IPS DF 6.9 (cell line): Measurements from ENCODE around the gene STAM2.

Experiments used
- DNase-seq: peaks from one replicate; pipeline ENCODE4 v3.0.0-alpha.2; 2013; ENCODE audit warnings: low read depth, low spot score
- H3K27ac ChIP-seq: one replicate; pipeline ENCODE4 v1.5.1; 2013; ENCODE audit warnings: low read length, control low read depth
- H3K27me3 ChIP-seq: 2 replicates; pipeline ENCODE4 v1.6.1; 2013; ENCODE audit warnings: mild to moderate bottlenecking, low read length; ENCODE audit not compliant: control insufficient read depth, insufficient read depth
- H3K36me3 ChIP-seq: 2 replicates; pipeline ENCODE4 v1.6.1; 2013; ENCODE audit warnings: low read length; ENCODE audit not compliant: control insufficient read depth, insufficient read depth
- H3K4me1 ChIP-seq: 2 replicates; pipeline ENCODE4 v1.6.1; 2013; ENCODE audit warnings: low read length; ENCODE audit not compliant: control insufficient read depth, insufficient read depth
- H3K4me3 ChIP-seq: 2 replicates; pipeline ENCODE4 v1.5.1; 2013; ENCODE audit warnings: mild to moderate bottlenecking, low read length
- H3K9me3 ChIP-seq: 2 replicates; pipeline ENCODE4 v1.6.1; 2013; ENCODE audit warnings: low read length, inconsistent platforms; ENCODE audit not compliant: control insufficient read depth, insufficient read depth
- WGBS: extraction: QIAGEN DNeasy Blood & Tissue Kit; methylation state at CpG from one replicate; pipeline ENCODE4 v1.1.7; 2013; ENCODE audit warnings: mixed read lengths, missing lambda C conversion rate; ENCODE audit not compliant: insufficient read length, insufficient coverage; 5-methylcytosine and 5-hydroxymethylcytosine counted together

The STAM2 gene

DNA sequence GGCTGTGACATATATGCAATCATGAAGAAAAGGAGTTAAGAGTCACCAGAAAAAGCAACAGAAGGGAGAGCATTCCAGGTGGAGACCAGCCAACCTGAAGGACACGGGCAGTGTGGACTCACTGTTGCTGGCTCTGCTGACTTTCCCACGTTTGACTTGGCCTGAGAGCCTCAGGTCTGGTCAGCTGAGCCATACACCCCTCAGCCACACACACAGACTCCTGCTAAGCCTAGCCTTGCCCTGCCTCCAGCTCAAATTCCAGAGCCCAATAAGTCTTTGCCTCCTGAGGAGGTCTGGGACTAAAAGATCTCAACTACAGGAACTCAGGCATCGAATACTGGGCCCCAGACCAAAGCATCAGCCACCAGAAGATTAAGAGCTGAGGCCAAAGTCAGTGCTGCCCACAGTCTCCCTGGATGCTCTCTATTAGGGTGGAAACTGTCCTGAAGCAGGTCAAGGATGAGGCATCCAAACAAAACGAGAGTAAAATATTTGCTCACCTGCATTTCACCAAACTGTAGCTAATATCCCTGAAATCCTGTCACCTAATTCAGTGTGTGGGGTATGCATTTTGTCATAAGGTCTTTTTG lies 100.0 kb downstream of the STAM2 start:
- no peak overlapping the region for H3K4me3 ChIP-seq
- no peak overlapping the region for H3K27ac ChIP-seq
- no peak for DNase-seq
- peaks cover 1% of the 10 kb centered on the region; the same call in 1 of the 2 replicates for H3K4me1 ChIP-seq
- H3K9me3 ChIP-seq, result no peaks in the 10 kb centered on the region
- H3K36me3 ChIP-seq, result no peaks in the 10 kb centered on the region
- no CpG with 5 or more reads among the region's 4 CpGs for WGBS
- H3K27me3 ChIP-seq, result no peaks in the 10 kb centered on the region

DNA sequence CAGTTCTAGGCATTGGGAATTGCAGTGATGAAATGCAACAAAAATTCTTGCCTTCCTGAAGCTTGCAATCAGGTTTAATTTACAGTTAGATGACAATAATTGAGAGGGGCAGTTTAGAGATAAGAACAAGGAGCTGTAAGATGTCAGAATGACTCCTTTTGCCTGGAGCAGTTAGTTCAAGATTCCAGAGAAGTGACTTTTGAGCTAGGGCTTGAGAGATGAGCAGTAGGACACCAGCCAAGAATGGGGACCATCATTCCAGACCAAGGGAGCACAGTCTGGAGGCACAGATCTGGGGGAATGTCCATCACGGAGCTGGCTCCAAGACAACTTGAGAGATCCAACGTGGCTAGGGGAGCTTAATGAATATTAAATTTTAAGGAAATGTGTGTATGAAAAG lies 103.6 kb downstream of the STAM2 start:
- no peaks in the 10 kb centered on the region for H3K9me3 ChIP-seq
- DNase-seq, result no peak
- peaks cover 1% of the 10 kb centered on the region; the same call in 1 of the 2 replicates for H3K4me1 ChIP-seq
- WGBS, result no CpG with 5 or more reads among the region's 2 CpGs
- H3K36me3 ChIP-seq, result no peaks in the 10 kb centered on the region
- no peaks in the 10 kb centered on the region for H3K27me3 ChIP-seq
- H3K27ac ChIP-seq, result no peak overlapping the region
- no peak overlapping the region for H3K4me3 ChIP-seq

DNA sequence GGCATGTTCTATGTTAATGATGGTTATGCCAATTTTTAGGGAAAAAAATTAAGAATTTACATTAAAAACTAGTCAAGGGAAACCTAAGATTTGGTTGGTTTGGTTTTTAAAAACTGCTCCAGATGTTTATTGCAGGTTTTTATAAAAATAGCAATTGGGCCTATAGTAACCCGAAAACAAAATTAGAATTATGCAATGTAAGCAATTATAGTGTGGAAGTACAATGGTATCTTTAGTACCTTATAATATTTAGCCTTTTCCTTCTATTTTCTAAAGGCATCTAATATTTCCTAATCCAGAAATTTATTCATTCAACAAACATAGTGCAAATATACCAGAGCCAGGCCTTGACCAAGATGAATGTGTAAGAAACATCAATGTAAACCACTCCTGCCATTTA lies 104.0 kb downstream of the STAM2 start:
- WGBS, result no CpG with 5 or more reads among the region's 1 CpG

DNA sequence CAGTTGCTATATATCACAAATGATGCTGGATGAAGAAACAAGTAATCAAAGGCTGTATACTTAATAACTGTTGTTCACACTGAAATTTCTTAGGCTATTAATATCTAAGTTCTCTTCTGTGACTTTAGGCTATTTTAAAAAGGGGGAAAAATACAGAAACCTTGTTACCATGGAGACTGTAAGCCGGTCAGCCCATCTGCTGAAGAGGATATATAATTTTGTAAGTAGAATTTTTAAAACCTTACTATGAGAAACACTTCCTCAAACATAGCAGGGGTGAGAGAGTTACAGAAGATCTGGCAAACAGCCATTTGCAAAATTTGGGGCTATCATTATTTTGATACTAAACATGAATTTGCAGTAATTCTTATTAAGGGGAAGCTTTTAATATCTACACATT lies 104.5 kb downstream of the STAM2 start:
- DNase-seq, result no peak

More for the DNA sequence above, 104.0 kb downstream of the STAM2 start:
- no peaks in the 10 kb centered on the region for H3K36me3 ChIP-seq
- H3K27ac ChIP-seq, result no peak overlapping the region
- H3K4me1 ChIP-seq, result peaks cover 1% of the 10 kb centered on the region; the same call in 1 of the 2 replicates
- H3K4me3 ChIP-seq, result no peak overlapping the region
- no peaks in the 10 kb centered on the region for H3K27me3 ChIP-seq
- DNase-seq, result no peak
- no peaks in the 10 kb centered on the region for H3K9me3 ChIP-seq

DNA sequence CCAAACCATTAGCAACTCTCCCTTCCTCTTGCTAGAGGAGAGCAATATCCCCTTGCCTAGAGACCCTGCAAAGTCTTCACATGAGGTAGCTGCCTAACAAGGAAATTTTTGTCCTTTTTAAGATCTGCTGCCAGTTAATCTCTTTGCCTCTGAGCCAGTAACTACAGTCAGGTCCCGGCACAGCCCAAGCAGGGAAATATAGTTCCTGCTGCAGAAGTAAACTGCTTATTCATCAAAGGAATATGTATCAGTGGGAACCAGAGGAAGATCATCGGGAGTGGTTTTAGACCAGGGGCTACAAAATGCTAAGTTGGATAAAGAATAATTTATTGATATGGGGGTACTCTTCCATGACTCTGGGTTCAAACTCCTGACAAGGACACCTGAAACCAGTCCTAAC lies 107.3 kb downstream of the STAM2 start:
- no peak for DNase-seq
- H3K36me3 ChIP-seq, result no peaks in the 10 kb centered on the region
- H3K27ac ChIP-seq, result no peak overlapping the region
- no CpG with 5 or more reads among the region's 2 CpGs for WGBS
- peaks cover under 1% of the 10 kb centered on the region; the same call in 1 of the 2 replicates for H3K4me1 ChIP-seq
- H3K27me3 ChIP-seq, result no peaks in the 10 kb centered on the region
- no peak overlapping the region for H3K4me3 ChIP-seq
- no peaks in the 10 kb centered on the region for H3K9me3 ChIP-seq

More for the DNA sequence above, 104.5 kb downstream of the STAM2 start:
- Histone ChIP-seq H3K4me1 (peaks cover 1% of the 10 kb centered on the region; the same call in 1 of the 2 replicates), H3K4me3 (no peak overlapping the region), H3K9me3 (no peaks in the 10 kb centered on the region), H3K36me3 (no peaks in the 10 kb centered on the region), H3K27ac (no peak overlapping the region), H3K27me3 (no peaks in the 10 kb centered on the region)
- WGBS, result no CpG with 5 or more reads among the region's 1 CpG

DNA sequence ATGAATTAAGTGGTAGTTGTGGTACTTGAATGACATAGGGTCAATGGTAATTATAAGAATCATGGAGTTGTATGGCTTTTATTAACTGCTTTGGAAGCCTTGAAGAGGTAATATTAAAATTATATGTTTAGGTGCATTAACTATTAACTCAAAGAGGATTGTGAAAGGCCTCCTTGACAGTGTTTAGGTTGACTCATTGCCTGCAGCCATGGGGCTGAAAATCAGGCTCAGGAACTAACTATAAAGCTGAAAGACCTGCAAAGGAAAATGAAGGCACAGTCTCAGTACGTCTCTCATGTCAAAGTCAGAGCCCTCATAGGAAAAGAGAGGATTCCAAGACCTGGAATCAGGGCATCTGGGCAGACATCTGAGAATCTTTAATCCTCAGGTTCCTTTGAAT lies 107.7 kb downstream of the STAM2 start:
- H3K4me3 ChIP-seq, result no peak overlapping the region
- no peak for DNase-seq
- no peaks in the 10 kb centered on the region for H3K4me1 ChIP-seq
- H3K36me3 ChIP-seq, result no peaks in the 10 kb centered on the region
- no peaks in the 10 kb centered on the region for H3K27me3 ChIP-seq
- no peaks in the 10 kb centered on the region for H3K9me3 ChIP-seq
- no CpG with 5 or more reads among the region's 1 CpG for WGBS
- no peak overlapping the region for H3K27ac ChIP-seq
